Stimulated activated naive B cell treated with anti-CD40 and anti-IgM and Interleukin-4, amounts not matched to agents 10 μg/mL and 1 μg/mL and 100 μg/mL, for 72 hours (primary cell): ENCODE results near the gene ARF4.
A peak's percentile ranks its signal among the peaks of the same experiment; 100 is the strongest.

Experiments used
- ATAC-seq, 2 donors: fragments of 150-1000 bp; cut with Tn5 transposase; replicated peaks; 2 replicates each; pipeline ENCODE4 v1.10.0; 2021; ENCODE audit warnings: moderate library complexity in 1 of 2
- DNase-seq: peaks from one replicate; pipeline ENCODE4 v3.0.0; 2021
- H3K27ac Mint-ChIP-seq: one replicate; pipeline ENCODE4 v1.8.0; 2022; ENCODE audit warnings: mild to moderate bottlenecking, mixed read lengths
- H3K27me3 Mint-ChIP-seq, 2 donors: one replicate each; pipeline ENCODE4 v1.8.0; 2022; ENCODE audit warnings: mixed read lengths in 2 of 2
- H3K36me3 Mint-ChIP-seq, 2 donors: one replicate each; pipeline ENCODE4 v1.8.0; 2022; ENCODE audit warnings: mixed read lengths in 2 of 2, mild to moderate bottlenecking in 1 of 2
- H3K4me1 Mint-ChIP-seq, 2 donors: one replicate each; pipeline ENCODE4 v1.8.0; 2022; ENCODE audit warnings: mixed read lengths in 2 of 2, mild to moderate bottlenecking in 1 of 2
- H3K4me3 Mint-ChIP-seq, 2 donors: one replicate each; pipeline ENCODE4 v1.8.0; 2022; ENCODE audit warnings: mild to moderate bottlenecking in 2 of 2, mixed read lengths in 2 of 2, moderate library complexity in 1 of 2
- H3K9me3 Mint-ChIP-seq, 2 donors: one replicate each; pipeline ENCODE4 v1.8.0; 2022; ENCODE audit warnings: mixed read lengths in 2 of 2, mild to moderate bottlenecking in 1 of 2

The ARF4 gene

GRCh38 chr3:57557085-57557537 lies 40.0 kb downstream of the ARF4 start:
- DNase-seq (peak; percentile 13), ATAC-seq (peak; percentile 30 to 43)
- no peaks in the 10 kb centered on the region for H3K27me3 Mint-ChIP-seq
- peaks cover 14 to 15% of the 10 kb centered on the region in 2 donors for H3K4me1 Mint-ChIP-seq
- H3K4me3 Mint-ChIP-seq, result peak overlapping the region; percentile 84 to 95
- H3K36me3 Mint-ChIP-seq, result peaks cover 9 to 25% of the 10 kb centered on the region in 2 donors
- H3K9me3 Mint-ChIP-seq, result no peaks in the 10 kb centered on the region
- H3K27ac Mint-ChIP-seq, result peak overlapping the region; percentile 100

- peak overlapping the region; percentile 84 to 95 for H3K4me3 Mint-ChIP-seq
- H3K4me1 Mint-ChIP-seq, result peaks cover 14 to 15% of the 10 kb centered on the region in 2 donors
- DNase-seq (peak; percentile 8), ATAC-seq (peak; percentile 35 to 48)
- no peaks in the 10 kb centered on the region for H3K27me3 Mint-ChIP-seq
- no peaks in the 10 kb centered on the region for H3K9me3 Mint-ChIP-seq
- H3K36me3 Mint-ChIP-seq, result peaks cover 9 to 25% of the 10 kb centered on the region in 2 donors
- H3K27ac Mint-ChIP-seq, result peak overlapping the region; percentile 100
These were observed 40.6 kb downstream of the ARF4 start for GRCh38 chr3:57556459-57557084.

- Mint-ChIP-seq H3K27ac (peak within 1 kb of the TSS; percentile 100), H3K27me3 (no peaks in the 10 kb centered on the region), H3K9me3 (no peaks in the 10 kb centered on the region), H3K36me3 (peaks cover 9 to 25% of the 10 kb centered on the region in 2 donors), H3K4me1 (peaks cover 14 to 15% of the 10 kb centered on the region in 2 donors), H3K4me3 (peak within 1 kb of the TSS; percentile 84 to 95)
- ATAC-seq (peak; percentile 90 to 91), DNase-seq (peak; percentile 85)
These were observed 41.2 kb downstream of the ARF4 start, which contains the start of gene PDE12 for GRCh38 chr3:57555738-57556458. Gene PDE12 (plus strand): TSS chr3:57556274. CDS start chr3:57556380, 106 bp downstream.

- H3K4me1 Mint-ChIP-seq, result peaks cover 14 to 15% of the 10 kb centered on the region in 2 donors
- peak overlapping the region; percentile 100 for H3K27ac Mint-ChIP-seq
- ATAC-seq (peak in 1 of 2 donors; percentile 1), DNase-seq (no peak)
- H3K27me3 Mint-ChIP-seq, result no peaks in the 10 kb centered on the region
- H3K36me3 Mint-ChIP-seq, result peaks cover 9 to 25% of the 10 kb centered on the region in 2 donors
- H3K9me3 Mint-ChIP-seq, result no peaks in the 10 kb centered on the region
- H3K4me3 Mint-ChIP-seq, result peak overlapping the region; percentile 84 to 95
These were observed 41.8 kb downstream of the ARF4 start for GRCh38 chr3:57555306-57555705.

- Mint-ChIP-seq H3K4me1 (peaks cover 10 to 12% of the 10 kb centered on the region in 2 donors), H3K4me3 (no peak overlapping the region), H3K36me3 (peaks cover 0 to 3% of the 10 kb centered on the region in 2 donors), H3K27ac (no peak overlapping the region), H3K9me3 (no peaks in the 10 kb centered on the region), H3K27me3 (no peaks in the 10 kb centered on the region)
- DNase-seq (no peak), ATAC-seq (no peak)
These were observed 50.5 kb downstream of the ARF4 start for GRCh38 chr3:57546616-57547015.

- H3K36me3 Mint-ChIP-seq, result peaks cover 0 to 3% of the 10 kb centered on the region in 2 donors
- ATAC-seq, result no peak
These were observed 51.4 kb downstream of the ARF4 start for GRCh38 chr3:57545636-57546268.

GRCh38 chr3:57544181-57545125 lies 52.7 kb downstream of the ARF4 start, which contains the start of gene DNAH12:
Gene DNAH12 (minus strand): TSS chr3:57544344. CDS start chr3:57542870, 1,474 bp downstream.
- peak within 1 kb of the TSS; percentile 36 to 64 for H3K4me3 Mint-ChIP-seq
- H3K9me3 Mint-ChIP-seq, result no peaks in the 10 kb centered on the region
- peaks cover 10 to 12% of the 10 kb centered on the region in 2 donors for H3K4me1 Mint-ChIP-seq
- no peak for DNase-seq
- H3K27ac Mint-ChIP-seq, result peak within 1 kb of the TSS; percentile 81
- ATAC-seq, result peak; percentile 69 to 80
- H3K36me3 Mint-ChIP-seq, result peaks cover 0 to 3% of the 10 kb centered on the region in 2 donors
- no peaks in the 10 kb centered on the region for H3K27me3 Mint-ChIP-seq

More at GRCh38 chr3:57545636-57546268, 51.4 kb downstream of the ARF4 start:
- Mint-ChIP-seq H3K4me3 (no peak overlapping the region), H3K9me3 (no peaks in the 10 kb centered on the region), H3K4me1 (peaks cover 10 to 12% of the 10 kb centered on the region in 2 donors), H3K27me3 (no peaks in the 10 kb centered on the region), H3K27ac (no peak overlapping the region)
- no peak for DNase-seq

GRCh38 chr3:57538465-57538864 lies 58.7 kb downstream of the ARF4 start:
- peaks cover 0 to 2% of the 10 kb centered on the region in 2 donors for H3K9me3 Mint-ChIP-seq
- H3K4me1 Mint-ChIP-seq, result peaks cover 0 to 5% of the 10 kb centered on the region in 2 donors
- ATAC-seq, result no peak
- no peaks in the 10 kb centered on the region for H3K27me3 Mint-ChIP-seq
- DNase-seq, result no peak
- peaks cover 0 to 3% of the 10 kb centered on the region in 2 donors for H3K36me3 Mint-ChIP-seq
- H3K27ac Mint-ChIP-seq, result no peak overlapping the region
- no peak overlapping the region for H3K4me3 Mint-ChIP-seq

- Mint-ChIP-seq H3K4me3 (no peak overlapping the region), H3K36me3 (no peaks in the 10 kb centered on the region), H3K27me3 (peaks cover 0 to 3% of the 10 kb centered on the region in 2 donors), H3K27ac (no peak overlapping the region), H3K9me3 (peaks cover 0 to 1% of the 10 kb centered on the region in 2 donors), H3K4me1 (no peaks in the 10 kb centered on the region)
- ATAC-seq (no peak), DNase-seq (no peak)
These were observed 67.0 kb downstream of the ARF4 start for GRCh38 chr3:57530071-57530608.
